Esophagus squamous epithelium (tissue), 4 donors: ENCODE measurements around the gene MEOX2.

Experiments used
- POLR2A ChIP-seq, 4 donors: fragments of 450-650 bp; IDR thresholded peaks; one replicate each; pipeline ENCODE4 v1.6.1; 2017; ENCODE audit warnings: antibody characterized with exemption in 4 of 4, mild to moderate bottlenecking in 4 of 4, moderate library complexity in 3 of 4
- TF ChIP-seq, protein P1 (sequence below), 6 experiments: fragments of 450-650 bp in 4 of 6; fragments of 200-600 bp in 2 of 6; sonication (generic) in 2 of 6; IDR thresholded peaks; one replicate each; pipeline ENCODE4 v1.5.1; 2016 to 2019; ENCODE audit warnings: antibody characterized with exemption in 6 of 6, mild to moderate bottlenecking in 4 of 6, moderate library complexity in 4 of 6

DNA sequence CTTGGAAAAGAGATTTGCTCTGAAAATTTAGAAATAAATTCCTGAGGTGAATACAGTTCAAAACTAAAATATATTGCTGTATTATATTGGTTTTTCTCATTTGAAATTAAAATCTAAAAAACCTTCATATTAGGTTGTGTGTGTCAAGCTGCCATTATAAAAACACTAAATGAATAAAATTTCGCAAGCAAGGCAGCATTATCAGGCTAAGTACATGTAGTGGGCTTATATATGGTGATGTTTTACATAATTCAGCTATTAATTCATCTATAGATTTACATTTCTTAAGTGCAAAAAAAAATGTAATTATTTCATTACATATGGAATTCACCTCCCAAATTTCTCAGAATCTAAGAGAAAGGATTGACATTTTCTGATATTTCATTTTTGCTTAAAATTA lies 5.3 kb downstream of the MEOX2 start:
- TF ChIP-seq, protein P1, sequence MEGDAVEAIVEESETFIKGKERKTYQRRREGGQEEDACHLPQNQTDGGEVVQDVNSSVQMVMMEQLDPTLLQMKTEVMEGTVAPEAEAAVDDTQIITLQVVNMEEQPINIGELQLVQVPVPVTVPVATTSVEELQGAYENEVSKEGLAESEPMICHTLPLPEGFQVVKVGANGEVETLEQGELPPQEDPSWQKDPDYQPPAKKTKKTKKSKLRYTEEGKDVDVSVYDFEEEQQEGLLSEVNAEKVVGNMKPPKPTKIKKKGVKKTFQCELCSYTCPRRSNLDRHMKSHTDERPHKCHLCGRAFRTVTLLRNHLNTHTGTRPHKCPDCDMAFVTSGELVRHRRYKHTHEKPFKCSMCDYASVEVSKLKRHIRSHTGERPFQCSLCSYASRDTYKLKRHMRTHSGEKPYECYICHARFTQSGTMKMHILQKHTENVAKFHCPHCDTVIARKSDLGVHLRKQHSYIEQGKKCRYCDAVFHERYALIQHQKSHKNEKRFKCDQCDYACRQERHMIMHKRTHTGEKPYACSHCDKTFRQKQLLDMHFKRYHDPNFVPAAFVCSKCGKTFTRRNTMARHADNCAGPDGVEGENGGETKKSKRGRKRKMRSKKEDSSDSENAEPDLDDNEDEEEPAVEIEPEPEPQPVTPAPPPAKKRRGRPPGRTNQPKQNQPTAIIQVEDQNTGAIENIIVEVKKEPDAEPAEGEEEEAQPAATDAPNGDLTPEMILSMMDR (IDR thresholded peaks at IDR 0.05): no peak
- TF ChIP-seq POLR2A (IDR thresholded peaks at IDR 0.05): no peak
